ENCODE data around the gene NCBP2.

DNA sequence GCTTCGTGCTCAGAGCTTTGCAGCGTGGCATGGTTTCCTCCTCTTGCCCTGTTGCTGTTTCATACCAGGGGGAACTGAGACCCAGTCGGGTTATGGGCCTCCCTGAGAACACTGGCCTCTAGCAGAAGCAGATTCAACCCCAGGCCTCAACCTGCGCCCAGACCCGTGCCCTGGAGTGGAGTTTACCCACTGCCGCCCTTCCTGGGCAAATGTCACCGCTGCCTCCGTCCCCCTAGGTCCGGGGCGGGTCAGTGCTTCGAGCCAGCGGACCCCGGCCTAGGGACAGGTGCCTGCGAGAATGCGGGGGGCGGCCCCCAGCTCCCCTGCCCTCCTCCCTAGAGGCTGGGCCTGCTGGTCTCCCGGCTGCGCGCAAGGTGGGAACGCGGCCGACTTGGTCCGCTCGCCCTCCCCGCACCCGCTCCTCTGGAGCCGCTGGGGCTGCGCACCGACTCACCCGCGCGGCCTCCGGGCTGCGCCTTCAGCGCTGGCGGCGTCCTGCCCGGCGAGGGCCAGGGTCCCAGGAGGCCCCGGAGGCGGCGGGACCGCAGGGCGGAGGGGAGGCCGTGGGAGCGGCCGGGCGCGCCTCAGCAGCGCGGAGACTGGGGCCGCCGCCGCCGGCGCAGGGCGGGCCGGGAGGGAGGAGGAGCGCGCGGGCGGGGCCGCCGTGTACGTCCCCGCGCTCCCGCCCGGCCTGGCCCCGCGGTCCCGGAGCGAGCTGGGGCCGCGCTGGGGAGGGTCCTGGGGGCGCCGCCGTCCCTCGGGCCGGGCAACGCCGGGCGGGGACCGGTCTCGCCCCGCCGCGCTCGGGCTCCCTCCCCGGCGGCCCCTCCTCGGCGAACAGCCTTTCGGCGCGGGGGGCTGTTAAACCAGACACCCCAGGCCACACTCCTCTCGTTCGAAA lies 26.2 kb upstream of the NCBP2 start, which contains the start of gene PIGZ:
- TF ChIP-seq, protein P1, sequence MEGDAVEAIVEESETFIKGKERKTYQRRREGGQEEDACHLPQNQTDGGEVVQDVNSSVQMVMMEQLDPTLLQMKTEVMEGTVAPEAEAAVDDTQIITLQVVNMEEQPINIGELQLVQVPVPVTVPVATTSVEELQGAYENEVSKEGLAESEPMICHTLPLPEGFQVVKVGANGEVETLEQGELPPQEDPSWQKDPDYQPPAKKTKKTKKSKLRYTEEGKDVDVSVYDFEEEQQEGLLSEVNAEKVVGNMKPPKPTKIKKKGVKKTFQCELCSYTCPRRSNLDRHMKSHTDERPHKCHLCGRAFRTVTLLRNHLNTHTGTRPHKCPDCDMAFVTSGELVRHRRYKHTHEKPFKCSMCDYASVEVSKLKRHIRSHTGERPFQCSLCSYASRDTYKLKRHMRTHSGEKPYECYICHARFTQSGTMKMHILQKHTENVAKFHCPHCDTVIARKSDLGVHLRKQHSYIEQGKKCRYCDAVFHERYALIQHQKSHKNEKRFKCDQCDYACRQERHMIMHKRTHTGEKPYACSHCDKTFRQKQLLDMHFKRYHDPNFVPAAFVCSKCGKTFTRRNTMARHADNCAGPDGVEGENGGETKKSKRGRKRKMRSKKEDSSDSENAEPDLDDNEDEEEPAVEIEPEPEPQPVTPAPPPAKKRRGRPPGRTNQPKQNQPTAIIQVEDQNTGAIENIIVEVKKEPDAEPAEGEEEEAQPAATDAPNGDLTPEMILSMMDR (IDR thresholded peaks at IDR 0.05): no peak
- peak in 1 of 3 donors; percentile 27 for TF ChIP-seq POLR2AphosphoS5 (IDR thresholded peaks at IDR 0.05)
